HFF-Myc (cell line): Measurements from ENCODE around the gene CALML4.
"Not testable (repeated sequence)": the region's sequence is repeated elsewhere in the genome, so short reads cannot be mapped to it uniquely, and the experiment has no call there.

ENCODE experiments used
- DNase-seq: peaks from one replicate; pipeline ENCODE4 v3.0.0-alpha.2; 2011; ENCODE audit warnings: low read depth; ENCODE audit errors: extremely low read depth
- H3K4me3 ChIP-seq: replicated peaks from 2 replicates; pipeline ENCODE4 v1.5.1; 2011; ENCODE audit warnings: low read depth, mild to moderate bottlenecking, control low read depth, low read length
- CTCF ChIP-seq: IDR thresholded peaks from 2 replicates; pipeline ENCODE4 v1.5.1; 2012; ENCODE audit warnings: mild to moderate bottlenecking, low read depth, low read length, control low read depth; ENCODE audit errors: missing control alignments

CALML4 gene

GRCh38 chr15:68229386-68230156 is 24.4 kb upstream of the CALML4 start, which contains the start of gene CLN6:
CLN6 (minus strand) TSS chr15:68229728; CDS start chr15:68229584, 144 bp downstream.
- peak; percentile 57 for DNase-seq
- no peak for TF ChIP-seq CTCF
- peak within 1 kb of the TSS; percentile 93 for H3K4me3 ChIP-seq

DNA sequence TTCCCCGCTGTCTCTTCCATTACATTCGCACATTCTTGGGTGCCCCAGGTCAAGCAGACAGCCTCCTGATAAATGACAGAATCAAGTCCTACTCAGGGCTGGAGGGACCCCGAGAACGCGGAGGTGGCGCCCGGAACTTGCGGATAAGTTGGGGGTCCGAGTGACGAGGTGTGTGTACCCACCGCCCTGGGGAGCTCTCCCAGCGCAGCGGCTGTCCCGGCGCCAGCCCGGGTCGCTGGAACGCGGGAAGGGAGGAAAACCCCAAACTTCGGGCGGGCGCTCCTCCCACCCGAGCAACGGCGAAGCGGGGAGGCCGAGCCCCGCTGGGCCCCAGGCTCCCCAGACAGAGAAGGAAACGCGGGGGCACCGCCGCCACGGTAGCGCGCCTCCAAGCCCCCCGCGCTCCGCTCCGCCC is 23.8 kb upstream of the CALML4 start:
- peak overlapping the region; percentile 93 for H3K4me3 ChIP-seq
- DNase-seq, result no peak
- TF ChIP-seq CTCF, result no peak

DNA sequence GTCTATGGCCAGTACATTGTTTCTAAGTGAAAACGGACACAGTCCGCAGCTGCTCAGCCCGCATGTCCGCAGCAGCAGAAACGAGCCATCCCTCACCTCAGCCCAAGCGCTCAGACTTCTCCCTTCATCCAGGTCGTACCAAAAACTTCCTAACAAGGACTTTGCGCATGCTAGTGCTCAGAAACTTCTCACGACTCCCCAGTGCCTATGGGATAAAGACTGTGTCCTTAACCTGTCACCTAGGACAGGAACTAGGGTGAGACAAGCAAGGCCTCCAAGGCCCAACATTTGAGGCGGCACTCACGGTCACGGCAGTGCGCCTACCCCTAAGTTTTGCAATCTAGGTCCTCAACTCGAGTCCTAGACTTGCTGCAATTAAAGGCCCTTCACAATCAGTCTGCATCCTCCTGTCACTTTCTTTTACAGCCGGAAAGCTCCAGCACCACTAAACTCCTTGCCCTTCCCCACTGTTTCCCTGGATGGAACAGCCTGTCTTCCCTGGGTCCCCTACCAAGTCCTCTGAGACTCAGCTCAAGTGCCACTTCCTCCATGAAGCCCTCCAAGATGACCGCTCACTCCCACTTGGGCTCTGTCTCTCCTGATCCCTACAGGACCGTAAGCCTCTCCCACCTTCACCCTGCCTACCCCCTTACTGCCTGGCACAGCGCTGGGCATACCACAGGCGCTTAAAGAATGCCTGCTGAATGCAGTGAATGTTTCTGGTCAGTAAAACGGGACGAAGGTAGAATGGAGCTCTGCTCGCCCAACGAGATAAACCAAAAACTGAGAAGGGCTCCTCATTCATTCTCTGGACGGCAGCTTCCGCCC is 23.2 kb upstream of the CALML4 start:
- TF ChIP-seq CTCF, result no peak
- peak overlapping the region; percentile 93 for H3K4me3 ChIP-seq
- no peak for DNase-seq

DNA sequence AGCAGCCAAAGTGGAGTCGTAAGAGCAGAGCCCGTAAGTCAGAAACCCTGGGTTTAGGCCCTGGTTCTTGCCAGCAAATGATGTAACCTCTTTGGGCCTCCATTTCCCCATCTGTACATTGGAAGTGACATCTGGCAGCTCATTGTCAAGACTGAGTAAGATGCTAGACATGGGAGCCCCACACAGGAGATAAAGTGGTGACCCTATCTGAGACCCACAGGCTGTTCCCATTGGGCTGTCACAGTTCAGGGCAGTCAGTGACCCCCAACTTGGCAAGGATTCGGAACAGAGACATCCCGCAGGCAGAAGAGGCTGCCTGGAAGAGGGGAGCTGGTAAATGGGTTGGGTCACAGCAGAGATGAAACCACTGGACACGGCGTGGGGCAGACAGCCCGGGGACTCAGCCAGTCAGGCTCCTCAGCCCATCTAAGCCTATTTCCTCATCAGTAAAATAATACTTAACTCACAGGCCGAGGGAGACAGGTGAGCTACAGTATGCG is 22.6 kb upstream of the CALML4 start:
- peak overlapping the region; percentile 93 for H3K4me3 ChIP-seq
- TF ChIP-seq CTCF, result no peak
- DNase-seq, result no peak

DNA sequence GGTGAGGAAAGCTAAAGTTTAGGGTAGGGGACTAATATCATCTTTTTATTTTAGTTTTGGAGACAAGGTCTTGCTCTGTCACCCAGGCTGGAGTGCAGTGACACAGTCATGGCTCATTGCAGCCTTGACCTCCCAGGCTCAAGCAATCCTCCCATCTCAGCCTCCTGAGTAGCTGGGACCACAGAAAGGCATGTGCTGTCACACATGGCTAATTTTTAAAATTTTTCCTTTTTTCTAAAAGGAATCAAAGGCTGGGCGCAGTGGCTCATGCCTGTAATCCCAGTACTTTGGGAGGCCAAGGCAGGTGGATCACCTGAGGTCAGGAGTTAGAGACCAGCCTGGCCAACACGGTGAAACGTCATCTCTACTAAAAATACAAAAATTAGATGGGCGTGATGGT is 20.3 kb upstream of the CALML4 start:
- not testable (repeated sequence) for H3K4me3 ChIP-seq

GRCh38 chr15:68224546-68225250 is 19.6 kb upstream of the CALML4 start:
- H3K4me3 ChIP-seq, result no peak overlapping the region
- TF ChIP-seq CTCF, result no peak
- no peak for DNase-seq

More for the DNA sequence above, 20.3 kb upstream of the CALML4 start:
- DNase-seq, result not testable (repeated sequence)
